ACHN (cell line): ENCODE data around the gene TSPAN33.
"Not testable (repeated sequence)": the region's sequence is repeated elsewhere in the genome, so short reads cannot be mapped to it uniquely, and the experiment has no call there.

Experiments
- DNase-seq: peaks from one replicate; pipeline ENCODE4 v3.0.0-alpha.2; 2015
- in situ Hi-C: cut with HindIII; loops from 2 replicates; pipeline ENCODE4 v1.10.0; 2017; ENCODE audit warnings: low sequenced_read_pairs, low pct_ligation_motif_present, low pct_unique_long_range_greater_than_20kb

The TSPAN33 gene

DNA sequence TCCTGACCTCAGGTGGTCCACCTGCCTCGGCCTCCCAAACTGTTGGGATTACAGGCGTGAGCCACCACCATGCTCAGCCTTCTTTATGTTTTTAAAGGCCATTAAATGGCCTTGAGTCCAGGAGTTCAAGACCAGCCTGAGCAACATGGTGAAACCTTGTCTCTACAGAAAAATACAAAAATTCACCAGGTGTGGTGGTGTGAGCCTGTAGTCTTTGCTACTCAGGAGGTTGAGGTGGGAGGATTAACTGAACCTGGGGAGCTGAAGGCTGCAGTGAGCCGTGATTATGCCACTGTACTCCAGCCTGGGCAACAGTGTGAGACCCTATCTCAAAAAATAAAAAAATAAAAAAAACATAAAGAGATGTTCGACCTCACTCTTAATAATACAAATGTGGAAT is 54.9 kb downstream of the TSPAN33 start:
- no peak for DNase-seq
- in situ Hi-C loops = no loop called here

DNA sequence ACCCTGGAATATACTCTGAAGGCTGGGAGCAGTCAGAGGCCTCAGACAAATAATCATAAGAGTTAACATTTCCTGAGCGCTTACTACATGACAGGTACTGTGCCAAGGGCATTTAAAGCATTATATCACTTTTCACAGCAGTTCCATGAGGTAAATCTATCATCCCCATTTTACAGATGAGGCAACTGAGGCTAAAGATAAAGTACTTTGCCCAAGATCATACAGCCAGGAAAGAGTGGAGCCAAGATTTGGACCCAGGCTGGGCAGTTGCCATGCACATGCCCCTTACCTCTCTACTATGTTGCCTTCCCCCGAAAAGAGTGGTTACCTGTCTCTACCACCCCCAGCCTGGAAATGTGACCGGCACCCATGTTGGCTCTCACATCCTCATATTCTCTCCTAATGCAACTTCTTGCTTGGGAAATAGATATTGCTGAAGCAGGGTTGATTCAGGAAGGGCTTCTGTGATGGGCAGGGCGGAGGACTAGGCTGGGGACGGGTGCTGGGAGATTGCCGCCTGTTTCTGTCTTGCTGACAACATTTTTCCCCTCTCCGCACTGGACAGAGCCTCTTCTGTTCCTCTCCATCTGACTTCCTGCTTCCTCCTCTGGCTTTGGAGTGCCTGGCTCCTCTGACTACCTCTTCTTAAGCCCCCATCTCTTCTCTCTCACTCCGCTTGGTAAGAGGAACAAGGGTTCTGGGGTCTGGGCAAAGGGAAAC is 57.7 kb downstream of the TSPAN33 start:
- no peak for DNase-seq
- in situ Hi-C loops = no loop called here

DNA sequence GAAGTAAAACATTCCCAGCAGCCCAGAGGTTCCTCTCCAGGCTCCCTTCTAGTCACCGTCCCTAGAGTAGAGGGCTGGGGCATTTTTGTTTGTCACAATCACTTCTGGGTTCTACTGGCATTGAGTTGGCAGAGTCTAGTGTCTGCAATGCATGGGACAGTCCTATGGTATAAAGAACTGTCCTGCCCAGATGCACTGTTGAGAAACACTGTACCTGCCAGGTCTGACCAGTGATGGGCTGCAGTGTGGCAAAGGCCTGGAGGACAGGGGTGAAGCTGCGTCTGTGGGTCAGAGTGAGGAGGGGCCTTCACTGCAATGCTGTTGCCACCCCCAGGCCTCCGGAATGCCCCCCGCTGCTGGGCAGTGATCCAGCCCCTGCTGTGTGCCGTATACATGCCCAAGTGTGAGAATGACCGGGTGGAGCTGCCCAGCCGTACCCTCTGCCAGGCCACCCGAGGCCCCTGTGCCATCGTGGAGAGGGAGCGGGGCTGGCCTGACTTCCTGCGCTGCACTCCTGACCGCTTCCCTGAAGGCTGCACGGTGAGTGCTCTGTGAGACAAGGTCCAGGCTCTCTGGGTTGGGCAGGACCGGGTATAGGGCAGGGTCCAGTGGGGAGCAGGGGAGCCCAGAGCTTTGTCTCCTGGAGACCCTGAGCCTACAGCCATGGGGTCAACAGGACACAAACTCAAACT is 58.7 kb downstream of the TSPAN33 start:
- in situ Hi-C loops = no loop called here
- no peak for DNase-seq

DNA sequence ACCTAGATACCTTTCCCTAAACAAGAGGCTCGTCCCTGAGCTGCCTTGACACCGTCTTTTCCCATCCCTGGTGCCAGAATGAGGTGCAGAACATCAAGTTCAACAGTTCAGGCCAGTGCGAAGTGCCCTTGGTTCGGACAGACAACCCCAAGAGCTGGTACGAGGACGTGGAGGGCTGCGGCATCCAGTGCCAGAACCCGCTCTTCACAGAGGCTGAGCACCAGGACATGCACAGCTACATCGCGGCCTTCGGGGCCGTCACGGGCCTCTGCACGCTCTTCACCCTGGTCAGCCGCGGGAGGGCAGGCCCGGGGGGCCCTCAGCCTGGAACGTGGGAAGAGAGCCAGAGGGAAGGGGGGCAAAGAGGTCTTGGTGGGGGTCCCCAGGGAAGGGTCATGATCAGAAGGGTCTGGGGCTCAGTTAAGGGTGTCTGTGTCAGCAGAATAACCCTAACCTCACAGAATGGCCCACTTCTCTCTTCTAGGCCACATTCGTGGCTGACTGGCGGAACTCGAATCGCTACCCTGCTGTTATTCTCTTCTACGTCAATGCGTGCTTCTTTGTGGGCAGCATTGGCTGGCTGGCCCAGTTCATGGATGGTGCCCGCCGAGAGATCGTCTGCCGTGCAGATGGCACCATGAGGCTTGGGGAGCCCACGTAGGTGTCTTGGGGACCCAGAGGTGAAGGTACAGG is 60.8 kb downstream of the TSPAN33 start:
- DNase-seq = no peak
- in situ Hi-C loops = no loop called here

DNA sequence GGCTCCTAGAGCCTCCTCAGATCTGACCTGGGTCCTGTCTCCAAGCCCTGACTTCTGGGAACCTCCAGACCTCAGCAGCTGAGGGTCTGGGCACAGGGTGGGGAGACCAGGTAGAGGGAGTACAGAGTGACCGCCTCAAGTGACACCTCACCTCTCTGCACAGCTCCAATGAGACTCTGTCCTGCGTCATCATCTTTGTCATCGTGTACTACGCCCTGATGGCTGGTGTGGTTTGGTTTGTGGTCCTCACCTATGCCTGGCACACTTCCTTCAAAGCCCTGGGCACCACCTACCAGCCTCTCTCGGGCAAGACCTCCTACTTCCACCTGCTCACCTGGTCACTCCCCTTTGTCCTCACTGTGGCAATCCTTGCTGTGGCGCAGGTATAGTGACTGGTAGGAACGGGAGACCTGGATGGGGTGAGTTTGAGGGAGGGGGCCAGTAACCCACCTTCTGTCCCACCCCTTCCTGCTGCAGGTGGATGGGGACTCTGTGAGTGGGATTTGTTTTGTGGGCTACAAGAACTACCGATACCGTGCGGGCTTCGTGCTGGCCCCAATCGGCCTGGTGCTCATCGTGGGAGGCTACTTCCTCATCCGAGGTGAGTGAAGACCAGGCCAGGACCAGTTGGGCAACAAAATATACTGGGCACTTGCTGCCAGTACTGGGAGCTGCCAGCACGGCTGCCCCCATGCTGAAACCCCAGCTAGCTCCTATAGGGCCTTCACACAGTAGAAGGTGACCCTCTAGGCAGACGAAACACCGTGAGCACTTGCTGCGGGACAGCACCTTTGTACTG is 61.7 kb downstream of the TSPAN33 start:
- in situ Hi-C loops = no loop called here
- no peak for DNase-seq

DNA sequence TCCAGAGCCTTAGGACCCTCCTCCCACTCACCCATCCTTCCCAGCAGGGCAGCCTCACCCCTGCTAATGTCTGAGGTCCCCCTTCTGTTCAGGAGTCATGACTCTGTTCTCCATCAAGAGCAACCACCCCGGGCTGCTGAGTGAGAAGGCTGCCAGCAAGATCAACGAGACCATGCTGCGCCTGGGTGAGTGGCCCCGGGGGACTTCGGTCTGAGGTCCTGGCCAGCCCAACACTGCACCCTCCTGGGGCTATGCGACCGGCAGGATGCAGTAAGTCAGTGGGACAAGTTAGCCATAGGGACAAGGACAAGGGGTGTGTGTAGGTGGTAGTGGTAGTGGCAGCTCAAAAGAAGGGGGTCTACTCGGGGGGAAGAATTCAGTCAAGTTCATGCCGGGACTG is 64.2 kb downstream of the TSPAN33 start:
- DNase-seq = no peak
- in situ Hi-C loops = no loop called here

DNA sequence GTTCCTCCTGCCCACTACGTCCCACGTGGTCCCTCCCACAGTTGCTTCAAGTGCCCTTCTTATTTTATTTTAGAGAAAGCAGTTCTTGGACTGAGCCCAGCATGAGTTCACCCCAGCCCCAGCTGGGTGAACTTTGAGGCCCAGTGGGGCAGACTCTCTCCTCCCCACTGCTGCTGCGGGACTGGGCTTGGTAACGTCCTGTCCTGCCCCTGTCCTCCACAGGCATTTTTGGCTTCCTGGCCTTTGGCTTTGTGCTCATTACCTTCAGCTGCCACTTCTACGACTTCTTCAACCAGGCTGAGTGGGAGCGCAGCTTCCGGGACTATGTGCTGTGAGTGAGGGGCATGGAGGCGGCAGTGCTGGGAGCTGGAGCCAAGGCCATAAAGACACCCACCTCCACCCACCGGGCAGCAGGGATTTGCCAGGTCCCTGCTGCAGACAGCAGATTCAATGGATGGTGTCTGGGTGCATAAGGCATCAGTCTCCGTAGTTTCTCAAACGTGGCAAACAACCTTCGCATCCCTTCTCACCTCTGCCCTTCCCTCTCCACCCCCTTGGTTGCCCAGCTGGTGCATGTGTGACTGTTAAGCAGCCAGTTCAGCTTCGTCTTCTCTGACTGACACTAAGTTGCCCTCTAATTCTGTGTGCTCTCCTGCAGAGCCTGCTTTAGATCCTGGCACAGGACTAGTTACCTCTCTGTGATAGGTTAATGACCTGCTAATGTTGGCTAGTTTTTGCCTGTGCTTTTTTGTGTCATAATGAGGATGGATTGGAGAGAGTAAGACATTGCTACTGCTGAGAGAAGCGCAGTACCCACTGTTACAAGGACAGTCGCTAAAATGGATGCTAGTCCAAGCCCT is 64.8 kb downstream of the TSPAN33 start:
- no peak for DNase-seq
- in situ Hi-C loops = no loop called here

DNA sequence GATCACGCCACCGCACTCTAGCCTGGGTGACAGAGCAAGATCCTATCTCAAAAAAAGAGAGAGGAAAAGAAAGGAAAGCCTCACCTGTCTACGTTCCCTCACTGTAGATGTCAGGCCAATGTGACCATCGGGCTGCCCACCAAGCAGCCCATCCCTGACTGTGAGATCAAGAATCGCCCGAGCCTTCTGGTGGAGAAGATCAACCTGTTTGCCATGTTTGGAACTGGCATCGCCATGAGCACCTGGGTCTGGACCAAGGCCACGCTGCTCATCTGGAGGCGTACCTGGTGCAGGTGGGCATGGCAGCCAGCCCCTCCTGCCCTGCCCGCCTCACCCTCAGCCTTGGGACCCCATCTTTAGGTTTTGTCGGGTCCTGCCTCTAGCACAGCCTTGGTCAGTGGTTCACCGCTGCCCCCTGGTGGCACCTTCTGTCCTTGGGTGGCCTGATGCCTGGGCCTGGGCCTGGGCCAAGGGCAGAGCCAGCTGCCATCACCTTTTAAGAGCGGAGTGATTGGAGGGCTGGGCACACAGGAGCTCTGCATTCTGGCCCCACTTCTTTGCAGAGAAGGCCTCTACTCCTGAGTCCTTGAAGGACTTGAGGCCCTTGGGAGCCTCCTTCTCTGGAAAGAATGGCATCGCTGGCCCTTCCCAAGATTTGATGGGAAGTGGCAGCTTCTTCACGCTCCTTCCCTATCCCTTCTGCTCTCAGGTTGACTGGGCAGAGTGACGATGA is 65.9 kb downstream of the TSPAN33 start:
- DNase-seq = peak; percentile 76
- in situ Hi-C loops = no loop called here

DNA sequence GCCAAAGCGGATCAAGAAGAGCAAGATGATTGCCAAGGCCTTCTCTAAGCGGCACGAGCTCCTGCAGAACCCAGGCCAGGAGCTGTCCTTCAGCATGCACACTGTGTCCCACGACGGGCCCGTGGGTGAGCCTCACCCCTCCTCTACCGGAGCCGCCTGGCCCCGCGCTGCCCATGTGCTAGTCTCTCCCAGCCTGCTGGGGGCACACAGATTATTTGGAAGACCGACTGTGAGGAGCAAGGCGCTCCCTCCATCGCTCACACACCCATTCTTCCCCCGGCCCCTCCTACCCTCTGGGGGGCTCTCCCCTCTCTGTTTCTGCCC is 66.4 kb downstream of the TSPAN33 start:
- in situ Hi-C loops = no loop called here
- DNase-seq = no peak

DNA sequence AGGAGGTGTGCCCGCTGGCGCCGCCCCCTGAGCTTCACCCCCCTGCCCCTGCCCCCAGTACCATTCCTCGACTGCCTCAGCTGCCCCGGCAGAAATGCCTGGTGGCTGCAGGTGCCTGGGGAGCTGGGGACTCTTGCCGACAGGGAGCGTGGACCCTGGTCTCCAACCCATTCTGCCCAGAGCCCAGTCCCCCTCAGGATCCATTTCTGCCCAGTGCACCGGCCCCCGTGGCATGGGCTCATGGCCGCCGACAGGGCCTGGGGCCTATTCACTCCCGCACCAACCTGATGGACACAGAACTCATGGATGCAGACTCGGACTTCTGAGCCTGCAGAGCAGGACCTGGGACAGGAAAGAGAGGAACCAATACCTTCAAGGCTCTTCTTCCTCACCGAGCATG is 67.6 kb downstream of the TSPAN33 start:
- in situ Hi-C loops = no loop called here
- DNase-seq = no peak

DNA sequence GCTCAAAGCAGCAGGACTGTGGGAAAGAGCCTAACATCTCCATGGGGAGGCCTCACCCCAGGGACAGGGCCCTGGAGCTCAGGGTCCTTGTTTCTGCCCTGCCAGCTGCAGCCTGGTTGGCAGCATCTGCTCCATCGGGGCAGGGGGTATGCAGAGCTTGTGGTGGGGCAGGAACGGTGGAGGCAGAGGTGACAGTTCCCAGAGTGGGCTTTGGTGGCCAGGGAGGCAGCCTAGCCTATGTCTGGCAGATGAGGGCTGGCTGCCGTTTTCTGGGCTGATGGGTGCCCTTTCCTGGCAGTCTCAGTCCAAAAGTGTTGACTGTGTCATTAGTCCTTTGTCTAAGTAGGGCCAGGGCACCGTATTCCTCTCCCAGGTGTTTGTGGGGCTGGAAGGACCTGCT is 68.1 kb downstream of the TSPAN33 start:
- no peak for DNase-seq
- in situ Hi-C loops = no loop called here

DNA sequence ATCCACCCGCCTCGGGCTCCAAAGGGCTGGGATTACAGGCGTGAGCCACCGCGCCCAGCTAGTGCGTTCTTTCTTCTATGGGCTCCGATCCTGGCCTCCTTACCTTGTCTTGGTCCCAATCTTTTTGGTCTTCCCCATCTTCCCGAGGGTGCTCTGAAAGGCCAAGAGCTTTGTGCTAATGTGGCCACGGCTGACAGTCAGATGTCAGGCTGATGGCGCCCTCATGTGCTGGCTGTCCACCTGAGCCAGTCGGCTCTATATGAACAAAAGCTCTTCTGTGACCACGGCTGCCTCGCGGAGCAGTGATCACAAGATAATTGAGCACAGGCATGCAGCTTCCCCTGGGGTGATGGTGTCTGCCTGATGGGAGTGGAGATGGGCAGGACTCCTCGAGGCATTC is 69.3 kb downstream of the TSPAN33 start:
- DNase-seq = peak; percentile 47
- in situ Hi-C loops = no loop called here

DNA sequence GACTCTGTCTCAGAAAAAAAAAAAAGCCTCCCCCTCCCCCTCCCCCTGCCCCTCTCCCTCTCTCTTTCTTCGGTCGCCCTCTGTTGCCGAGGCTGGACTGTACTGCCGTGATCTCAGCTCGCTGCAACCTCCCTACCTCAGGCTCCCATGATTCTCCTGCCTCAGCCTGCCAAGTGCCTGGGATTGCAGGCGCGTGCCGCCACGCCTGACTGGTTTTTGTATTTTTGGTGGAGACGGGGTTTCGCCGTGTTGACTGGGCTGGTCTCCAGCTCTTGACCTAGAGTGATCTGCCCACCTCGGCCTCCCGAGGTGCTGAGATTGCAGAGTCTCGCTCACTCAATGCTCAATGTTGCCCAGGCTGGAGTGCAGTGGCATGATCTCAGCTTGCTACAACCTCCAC is 71.2 kb downstream of the TSPAN33 start:
- peak; percentile 41 for DNase-seq
- in situ Hi-C loops = not testable (repeated sequence)

DNA sequence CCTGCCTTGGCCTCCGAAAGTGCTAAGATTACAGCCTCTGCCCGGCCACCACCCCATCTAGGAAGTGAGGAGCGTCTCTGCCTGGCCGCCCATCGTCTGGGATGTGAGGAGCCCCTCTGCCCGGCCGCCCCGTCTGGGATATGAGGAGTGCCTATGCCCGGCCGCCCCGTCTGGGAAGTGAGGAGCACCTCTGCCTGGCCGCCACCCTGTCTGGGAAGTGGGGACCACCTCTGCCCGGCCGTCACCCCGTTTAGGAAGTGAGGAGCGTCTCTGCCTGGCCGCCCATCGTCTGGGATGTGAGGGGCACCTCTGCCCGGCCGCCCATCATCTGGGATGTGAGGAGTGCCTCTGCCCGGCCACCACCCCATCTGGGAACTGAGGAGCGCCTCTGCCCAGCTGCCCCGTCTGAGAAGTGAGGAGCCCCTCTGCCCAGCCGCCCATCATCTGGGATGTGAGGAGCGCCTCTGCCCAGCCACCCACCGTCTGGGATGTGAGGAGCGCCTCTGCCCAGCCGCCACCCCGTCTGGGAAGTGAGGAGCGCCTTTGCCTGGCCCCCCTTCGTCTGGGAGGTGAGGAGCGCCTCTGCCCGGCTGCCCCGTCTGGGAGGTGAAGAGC is 71.7 kb downstream of the TSPAN33 start:
- DNase-seq, in situ Hi-C loops: not testable (repeated sequence)

DNA sequence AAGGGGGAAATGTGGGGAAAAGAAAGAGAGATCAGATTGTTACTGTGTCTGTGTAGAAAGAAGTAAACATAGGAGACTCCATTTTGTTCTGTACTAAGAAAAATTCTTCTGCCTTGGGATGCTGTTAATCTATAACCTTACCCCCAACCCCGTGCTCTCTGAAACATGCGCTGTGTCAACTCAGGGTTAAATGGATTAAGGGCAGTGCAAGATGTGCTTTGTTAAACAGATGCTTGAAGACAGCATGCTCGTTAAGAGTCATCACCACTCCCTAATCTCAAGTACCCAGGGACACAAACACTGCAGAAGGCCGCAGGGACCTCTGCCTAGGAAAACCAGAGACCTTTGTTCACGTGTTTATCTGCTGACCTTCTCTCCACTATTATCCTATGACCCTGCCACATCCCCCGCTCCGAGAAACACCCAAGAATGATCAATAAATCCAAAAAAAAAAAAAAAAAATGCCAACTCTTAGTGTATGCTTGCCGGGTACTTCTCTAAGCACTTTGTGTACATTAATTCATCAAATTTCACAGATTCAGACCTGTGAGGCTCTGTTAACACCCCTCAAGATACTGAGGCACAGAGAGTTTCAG is 72.4 kb downstream of the TSPAN33 start:
- in situ Hi-C loops, DNase-seq: not testable (repeated sequence)

DNA sequence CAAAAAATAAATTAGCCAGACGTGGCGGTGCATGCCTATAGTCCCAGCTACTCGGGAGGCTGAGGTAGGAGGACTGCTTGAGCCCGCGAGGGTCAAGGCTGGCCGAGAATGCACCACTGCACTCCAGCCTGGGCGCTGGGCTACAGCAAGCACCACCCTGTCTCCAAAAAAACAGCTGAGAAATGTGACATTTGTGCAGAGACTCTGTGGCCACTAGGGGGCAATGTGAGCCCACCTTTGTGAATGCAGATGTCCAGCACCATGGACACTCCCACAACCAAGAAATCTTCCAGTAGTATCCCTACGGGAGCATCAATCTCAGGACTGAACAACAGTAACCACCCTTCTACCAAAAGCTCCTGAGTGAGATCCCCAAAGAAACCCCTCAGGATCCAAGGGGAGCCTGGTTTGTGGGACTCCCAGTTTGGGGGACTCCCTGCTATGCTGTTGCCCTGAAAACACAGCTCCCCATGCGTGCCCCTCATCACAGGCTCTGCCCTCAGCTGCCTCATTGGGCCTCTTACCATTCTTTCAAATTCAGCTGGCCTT is 74.1 kb downstream of the TSPAN33 start:
- DNase-seq = peak; percentile 91
- in situ Hi-C loops = no loop called here

DNA sequence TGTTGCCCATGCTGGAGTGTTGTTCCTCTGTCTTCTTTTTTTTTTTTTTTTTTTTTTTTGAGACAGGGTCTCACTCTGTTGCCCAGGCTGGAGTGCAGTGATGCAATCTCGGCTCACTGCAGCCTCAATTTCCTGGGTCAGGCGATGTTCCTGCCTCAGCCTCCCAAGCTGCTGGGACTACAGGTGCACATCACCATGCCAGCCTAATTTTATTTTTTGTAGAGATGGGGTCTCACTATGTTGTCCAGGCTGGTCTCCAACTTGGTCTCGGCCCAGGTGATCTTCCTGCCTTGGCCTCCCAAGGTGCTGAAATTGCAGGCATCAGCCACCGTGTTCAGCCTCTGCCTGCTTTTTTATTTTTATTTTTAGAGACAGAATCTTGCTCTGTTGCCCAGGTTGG is 74.7 kb downstream of the TSPAN33 start:
- in situ Hi-C loops, DNase-seq: not testable (repeated sequence)
